PFSK-1 (cell line): Measurements from ENCODE around the gene TNFRSF11A.

ENCODE experiments used
- FOXP2 ChIP-seq: optimal IDR thresholded peaks from 2 replicates; pipeline ENCODE3; 2011; ENCODE audit warnings: borderline replicate concordance, control low read depth, inconsistent platforms; ENCODE audit not compliant: insufficient read depth; ENCODE audit errors: extremely low read length, extremely low read depth
- POLR2AphosphoS5 ChIP-seq: IDR thresholded peaks from 2 replicates; pipeline ENCODE4 v1.6.1; 2012; ENCODE audit warnings: low read depth, mild to moderate bottlenecking, control low read depth, low read length, moderate library complexity
- SIN3A ChIP-seq: IDR thresholded peaks from 2 replicates; pipeline ENCODE4 v1.6.1; 2012; ENCODE audit warnings: mild to moderate bottlenecking, low read length, moderate library complexity, borderline replicate concordance; ENCODE audit not compliant: insufficient read depth
- TAF1 ChIP-seq: IDR thresholded peaks from 2 replicates; pipeline ENCODE4 v1.6.1; 2012; ENCODE audit warnings: low read length, control low read depth, borderline replicate concordance; ENCODE audit not compliant: insufficient read depth
- TF ChIP-seq, protein P1 (sequence below), 2 experiments: IDR thresholded peaks; 2 replicates each; pipeline versions ENCODE4 v1.6.1 to v1.8.0; 2011 to 2012; ENCODE audit warnings: low read depth in 2 of 2, low read length in 2 of 2, control low read depth in 1 of 2, inconsistent platforms in 1 of 2, mild to moderate bottlenecking in 1 of 2, moderate library complexity in 1 of 2; ENCODE audit not compliant: insufficient read depth in 1 of 2

DNA sequence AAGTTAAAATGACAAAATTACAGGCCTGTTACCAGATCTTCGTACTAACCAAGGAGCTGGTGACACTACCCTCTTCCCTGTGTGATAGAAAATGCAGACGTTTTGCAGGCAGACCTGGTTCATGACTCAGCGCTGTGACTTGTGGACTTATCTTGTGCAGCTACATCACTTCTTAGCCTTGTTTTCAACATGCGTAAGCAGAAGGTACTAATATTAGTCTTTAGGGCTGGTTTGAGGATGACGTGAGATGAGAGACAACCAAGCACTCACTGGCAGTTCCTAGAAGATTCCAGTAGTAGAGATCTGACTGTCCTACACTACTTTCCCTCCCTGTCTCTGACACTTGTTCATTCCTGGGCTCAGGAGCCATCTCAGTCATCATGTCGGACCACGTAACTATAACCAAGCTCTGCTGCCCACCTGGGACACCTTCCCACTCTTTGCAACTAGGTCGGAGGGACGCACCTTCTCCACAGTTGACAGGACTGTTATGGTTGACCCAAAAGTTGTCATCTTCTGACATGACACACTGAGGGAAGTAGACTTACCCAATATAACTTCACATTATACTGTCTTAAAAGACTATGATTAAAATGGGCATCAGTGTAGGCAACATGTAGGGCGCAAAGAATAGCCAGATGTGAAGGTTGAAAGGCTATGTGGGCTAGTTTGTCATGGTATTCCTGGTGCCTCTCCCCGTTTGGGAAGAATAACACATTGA is 64.8 kb downstream of the TNFRSF11A start:
- TF ChIP-seq TAF1 (no peak), SIN3A (no peak), FOXP2 (no peak), POLR2AphosphoS5 (no peak)
- TF ChIP-seq, protein P1, sequence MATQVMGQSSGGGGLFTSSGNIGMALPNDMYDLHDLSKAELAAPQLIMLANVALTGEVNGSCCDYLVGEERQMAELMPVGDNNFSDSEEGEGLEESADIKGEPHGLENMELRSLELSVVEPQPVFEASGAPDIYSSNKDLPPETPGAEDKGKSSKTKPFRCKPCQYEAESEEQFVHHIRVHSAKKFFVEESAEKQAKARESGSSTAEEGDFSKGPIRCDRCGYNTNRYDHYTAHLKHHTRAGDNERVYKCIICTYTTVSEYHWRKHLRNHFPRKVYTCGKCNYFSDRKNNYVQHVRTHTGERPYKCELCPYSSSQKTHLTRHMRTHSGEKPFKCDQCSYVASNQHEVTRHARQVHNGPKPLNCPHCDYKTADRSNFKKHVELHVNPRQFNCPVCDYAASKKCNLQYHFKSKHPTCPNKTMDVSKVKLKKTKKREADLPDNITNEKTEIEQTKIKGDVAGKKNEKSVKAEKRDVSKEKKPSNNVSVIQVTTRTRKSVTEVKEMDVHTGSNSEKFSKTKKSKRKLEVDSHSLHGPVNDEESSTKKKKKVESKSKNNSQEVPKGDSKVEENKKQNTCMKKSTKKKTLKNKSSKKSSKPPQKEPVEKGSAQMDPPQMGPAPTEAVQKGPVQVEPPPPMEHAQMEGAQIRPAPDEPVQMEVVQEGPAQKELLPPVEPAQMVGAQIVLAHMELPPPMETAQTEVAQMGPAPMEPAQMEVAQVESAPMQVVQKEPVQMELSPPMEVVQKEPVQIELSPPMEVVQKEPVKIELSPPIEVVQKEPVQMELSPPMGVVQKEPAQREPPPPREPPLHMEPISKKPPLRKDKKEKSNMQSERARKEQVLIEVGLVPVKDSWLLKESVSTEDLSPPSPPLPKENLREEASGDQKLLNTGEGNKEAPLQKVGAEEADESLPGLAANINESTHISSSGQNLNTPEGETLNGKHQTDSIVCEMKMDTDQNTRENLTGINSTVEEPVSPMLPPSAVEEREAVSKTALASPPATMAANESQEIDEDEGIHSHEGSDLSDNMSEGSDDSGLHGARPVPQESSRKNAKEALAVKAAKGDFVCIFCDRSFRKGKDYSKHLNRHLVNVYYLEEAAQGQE (IDR thresholded peaks at IDR 0.05; ENCODE audit: insufficient read depth in 1 of 2, low read depth in 2 of 2, low read length in 2 of 2): no peak
